Naive thymus-derived CD8-positive, alpha-beta T cell (primary cell): ENCODE measurements around the gene ZNF318. TPM values are rescaled to one million over a fixed set of nuclear protein-coding genes. Genes with fewer than 3 reads are reported as not detected.

Experiments used
- ATAC-seq, 2 donors: fragments of 150-1000 bp; cut with Tn5 transposase in 1 of 2; sonication (Bioruptor Pico), chemical (Tn5 transposase) in 1 of 2; 1 replicate in 1 of 2; 2 replicates in 1 of 2; pipeline ENCODE4 v1.10.0; 2021; ENCODE audit warnings: mild to moderate bottlenecking in 2 of 2, moderate library complexity in 2 of 2
- POLR2A ChIA-PET: fragments of 350-600 bp; sonication (Branson Sonifier 250); formaldehyde crosslinking; loops from one replicate; lab custom pipeline; 2021; ENCODE audit warnings: antibody characterized with exemption; lab: Charles Lee
- DNase-seq, 10 donors: peaks; one replicate each; pipeline versions ENCODE4 v3.0.0 to v3.0.0-alpha.2; 2020 to 2022
- H3K27ac Mint-ChIP-seq, 10 donors: one replicate each; pipeline ENCODE4 v1.8.0; 2020 to 2022; ENCODE audit warnings: mild to moderate bottlenecking in 10 of 10, mixed read lengths in 10 of 10, moderate library complexity in 4 of 10, inconsistent platforms in 1 of 10
- H3K27me3 Mint-ChIP-seq, 5 donors: one replicate each; pipeline ENCODE4 v1.8.0; 2021 to 2022; ENCODE audit warnings: mixed read lengths in 5 of 5
- H3K36me3 Mint-ChIP-seq, 3 donors: one replicate each; pipeline ENCODE4 v1.8.0; 2020 to 2022; ENCODE audit warnings: mixed read lengths in 3 of 3, mild to moderate bottlenecking in 2 of 3, inconsistent platforms in 1 of 3
- H3K4me1 Mint-ChIP-seq, 4 donors: one replicate each; pipeline ENCODE4 v1.8.0; 2021 to 2022; ENCODE audit warnings: mixed read lengths in 4 of 4
- H3K4me3 Mint-ChIP-seq, 10 donors: one replicate each; pipeline ENCODE4 v1.8.0; 2020 to 2022; ENCODE audit warnings: mild to moderate bottlenecking in 10 of 10, mixed read lengths in 10 of 10, moderate library complexity in 6 of 10, inconsistent platforms in 1 of 10
- H3K9me3 Mint-ChIP-seq, 9 donors: one replicate each; pipeline ENCODE4 v1.8.0; 2020 to 2022; ENCODE audit warnings: mixed read lengths in 9 of 9, mild to moderate bottlenecking in 3 of 9, inconsistent platforms in 1 of 9, moderate library complexity in 1 of 9
- polyA plus RNA-seq, 3 donors: library from polyadenylated mRNA; unstranded; fragments of 300-500 nt; fragmentation: Illumina TruSeq; gene quantifications; one replicate each; pipeline ENCODE4 v1.2.3, GENCODE V29; 2021
- total RNA-seq, 8 experiments: library from RNA in 2 of 8; stranded (reverse) in 2 of 8; gene quantifications; one replicate each; pipeline ENCODE4 v1.2.3 and lab custom pipeline; 2021 to 2026

ZNF318 gene
- total and polyA plus RNA-seq, 5 experiments from 2014 or later = 3.4 to 35.0 (median 7.0) TPM

DNA sequence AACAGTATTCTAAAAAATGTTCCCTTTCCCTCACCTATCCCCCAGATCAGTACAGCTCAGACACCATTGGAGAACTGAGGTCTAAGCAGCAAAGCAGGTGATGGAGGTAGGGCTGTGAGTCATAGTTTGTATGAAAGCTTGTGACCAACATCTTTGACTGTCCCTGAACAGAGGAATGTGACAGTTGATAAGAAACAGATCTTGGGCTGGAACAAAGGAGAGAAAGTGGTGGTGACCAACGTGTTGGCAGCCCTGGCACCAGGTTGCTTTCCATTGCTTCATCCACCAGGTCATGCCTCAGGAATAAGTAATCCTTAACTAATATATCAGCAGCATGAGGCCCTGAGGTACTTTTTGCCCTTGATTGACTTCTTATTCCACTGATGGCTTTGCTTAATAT is 40.9 kb downstream of the ZNF318 start:
- peaks cover 7 to 23% (median 14%) of the 10 kb centered on the region in 4 donors for H3K4me1 Mint-ChIP-seq
- POLR2A ChIA-PET = interaction anchor here (0.6 kb wide), 1 partner anchor 371 kb away, joined by 6 read pairs; no protein-coding TSS in a partner anchor
- no peaks in the 10 kb centered on the region for H3K9me3 Mint-ChIP-seq
- no peak for ATAC-seq
- H3K27ac Mint-ChIP-seq = no peak overlapping the region
- no peak overlapping the region for H3K4me3 Mint-ChIP-seq
- H3K27me3 Mint-ChIP-seq = no peaks in the 10 kb centered on the region
- H3K36me3 Mint-ChIP-seq = peaks cover 0 to 16% (median 12%) of the 10 kb centered on the region in 3 donors
- no peak for DNase-seq

DNA sequence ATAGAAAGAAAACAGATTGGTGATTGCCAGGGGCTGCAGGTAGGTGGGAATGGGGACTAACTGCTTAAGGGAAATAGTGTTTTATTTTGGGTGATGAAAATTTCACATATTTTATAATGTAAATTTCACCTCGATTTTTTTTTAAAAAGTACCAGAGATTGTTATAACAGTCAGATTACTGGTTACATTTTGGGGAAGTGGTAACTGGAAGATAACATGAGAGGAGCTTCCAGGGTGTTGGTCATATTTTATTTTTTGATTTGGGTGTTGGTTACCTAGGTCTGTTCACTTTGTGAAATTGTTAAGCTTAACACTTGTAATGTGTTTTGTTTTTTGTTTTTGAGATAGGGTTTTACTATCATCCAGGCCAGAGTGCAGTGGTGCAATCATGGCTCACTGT is 43.6 kb downstream of the ZNF318 start:
- Mint-ChIP-seq H3K27me3 (no peaks in the 10 kb centered on the region), H3K36me3 (peaks cover 0 to 30% (median 12%) of the 10 kb centered on the region in 3 donors), H3K4me1 (peaks cover 0 to 16% (median under 1%) of the 10 kb centered on the region in 4 donors), H3K27ac (no peak overlapping the region), H3K9me3 (no peaks in the 10 kb centered on the region), H3K4me3 (no peak overlapping the region)
- POLR2A ChIA-PET = no interaction called here
- ATAC-seq = no peak
- DNase-seq = no peak

DNA sequence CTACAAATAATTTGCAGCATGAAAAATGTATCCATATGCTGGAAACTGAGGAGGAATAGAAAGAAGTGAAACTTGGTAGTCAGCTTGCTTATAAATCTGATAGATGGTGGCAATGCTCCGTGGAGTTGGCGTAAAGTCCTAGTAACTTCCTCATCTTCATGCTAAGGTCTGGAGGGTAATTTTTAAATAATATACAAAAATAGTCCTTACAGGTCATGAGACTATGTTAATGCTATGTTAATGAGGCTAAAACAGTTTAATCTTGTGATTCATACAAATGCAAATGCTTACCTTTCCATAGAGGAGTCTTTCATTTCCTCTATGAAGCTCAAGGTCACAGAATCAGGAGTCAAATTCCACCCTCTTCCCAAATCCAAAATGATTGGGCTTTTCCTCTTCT is 51.4 kb downstream of the ZNF318 start:
- peak in 1 of 2 donors; percentile 17 for ATAC-seq
- H3K4me1 Mint-ChIP-seq = peaks cover 0 to 40% (median 0%) of the 10 kb centered on the region in 4 donors

DNA sequence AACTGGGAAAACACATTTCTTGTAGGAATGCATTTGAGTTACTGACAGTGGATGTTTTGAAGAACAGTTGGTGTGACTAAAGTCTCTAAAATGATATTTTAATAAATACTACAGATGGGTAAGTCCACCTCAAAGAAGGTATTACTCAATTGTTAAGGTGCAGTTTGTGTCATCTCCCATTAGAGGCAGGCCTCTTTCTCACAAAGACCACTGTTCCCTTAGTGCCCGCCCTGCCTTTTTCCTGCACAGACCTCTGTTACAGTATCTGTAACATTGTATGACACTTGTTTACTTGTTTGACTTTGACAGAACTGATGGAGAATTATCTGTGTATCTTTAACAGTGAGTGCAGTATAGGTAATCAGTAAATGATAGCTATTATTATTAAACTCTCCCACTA is 55.6 kb downstream of the ZNF318 start:
- Mint-ChIP-seq H3K4me1 (peaks cover 1 to 51% (median 5%) of the 10 kb centered on the region in 4 donors), H3K27me3 (peaks cover 0 to 9% (median 0%) of the 10 kb centered on the region in 5 donors), H3K36me3 (peaks cover 0 to 6% (median 2%) of the 10 kb centered on the region in 3 donors), H3K9me3 (no peaks in the 10 kb centered on the region), H3K27ac (no peak overlapping the region), H3K4me3 (no peak overlapping the region)
- no peak for ATAC-seq
- POLR2A ChIA-PET = no interaction called here
- DNase-seq = no peak

More for the DNA sequence above, 51.4 kb downstream of the ZNF318 start:
- Mint-ChIP-seq H3K36me3 (peaks cover 0 to 16% (median 6%) of the 10 kb centered on the region in 3 donors), H3K4me3 (peak overlapping the region in 1 of 10 donors; percentile 47), H3K27me3 (no peaks in the 10 kb centered on the region), H3K9me3 (no peaks in the 10 kb centered on the region), H3K27ac (peak overlapping the region in 2 of 10 donors; percentile 44 to 72)
- DNase-seq = no peak
- POLR2A ChIA-PET = no interaction called here

DNA sequence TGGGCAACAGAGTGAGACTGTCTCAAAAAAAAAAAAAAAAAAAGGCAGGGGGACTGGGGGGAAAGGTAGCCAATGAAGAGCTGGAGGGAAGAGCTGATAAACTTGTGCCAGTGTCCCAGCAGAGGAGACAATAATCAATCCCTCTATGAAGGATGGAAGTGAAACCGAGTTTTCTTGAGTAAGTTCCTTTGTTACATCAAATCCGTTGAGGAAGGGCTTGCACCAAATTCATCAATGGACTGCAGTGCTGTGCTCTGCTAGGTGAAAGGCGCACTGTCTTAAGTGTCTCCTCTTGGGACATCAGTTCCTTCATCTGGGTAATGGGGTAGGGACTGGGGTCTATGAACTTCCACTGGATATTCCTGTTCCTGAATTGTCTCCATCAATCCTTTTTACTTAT is 57.8 kb downstream of the ZNF318 start:
- ATAC-seq (no peak), DNase-seq (no peak)
- Mint-ChIP-seq H3K27ac (no peak overlapping the region), H3K36me3 (peaks cover 0 to 3% (median 0%) of the 10 kb centered on the region in 3 donors), H3K4me1 (peaks cover 4 to 47% (median 9%) of the 10 kb centered on the region in 4 donors), H3K4me3 (no peak overlapping the region), H3K9me3 (no peaks in the 10 kb centered on the region), H3K27me3 (peaks cover 0 to 9% (median 0%) of the 10 kb centered on the region in 5 donors)
- POLR2A ChIA-PET = no interaction called here

DNA sequence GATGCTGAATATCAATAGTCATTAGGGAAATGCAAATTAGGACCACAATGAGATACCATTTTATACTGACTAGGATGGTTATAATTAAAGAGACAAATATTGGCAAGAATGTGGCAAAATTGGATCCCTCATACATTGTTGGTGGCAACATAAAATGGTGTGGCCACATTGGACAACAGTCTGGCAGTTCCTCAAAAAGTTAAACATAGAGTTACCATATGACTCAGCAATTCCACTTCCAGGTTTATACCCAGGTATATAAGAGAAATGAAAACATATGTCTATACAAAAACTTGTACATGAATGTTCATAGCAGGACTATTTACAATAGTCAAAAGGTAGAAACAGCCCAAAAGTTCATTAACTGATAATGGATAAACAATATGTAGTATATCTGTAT is 58.8 kb downstream of the ZNF318 start:
- Mint-ChIP-seq H3K9me3 (no peaks in the 10 kb centered on the region), H3K4me3 (no peak overlapping the region), H3K27ac (no peak overlapping the region), H3K4me1 (peaks cover 4 to 41% (median 9%) of the 10 kb centered on the region in 4 donors), H3K36me3 (peaks cover 0 to 3% (median 0%) of the 10 kb centered on the region in 3 donors), H3K27me3 (peaks cover 0 to 9% (median 0%) of the 10 kb centered on the region in 5 donors)
- POLR2A ChIA-PET = no interaction called here
- no peak for DNase-seq
- ATAC-seq = no peak

DNA sequence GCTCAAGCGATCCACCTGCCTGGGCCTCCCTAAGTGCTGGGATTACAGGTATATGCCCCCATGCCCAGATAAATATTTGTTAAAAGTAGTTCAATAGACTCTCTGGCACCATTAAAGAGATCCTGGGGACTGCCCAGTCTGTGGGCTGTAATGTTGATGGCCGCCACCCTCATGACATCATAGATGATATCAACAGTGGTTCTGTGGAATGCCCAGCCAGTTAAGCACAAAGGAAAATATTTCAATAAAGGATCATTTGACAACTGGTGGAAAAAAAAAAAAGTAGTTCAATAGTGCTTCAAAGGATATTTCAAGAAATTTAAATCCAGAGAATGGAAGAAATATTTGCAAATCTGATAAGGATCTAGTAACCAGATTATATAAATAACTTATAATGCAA is 59.3 kb downstream of the ZNF318 start:
- no peak for DNase-seq
- H3K36me3 Mint-ChIP-seq = no peaks in the 10 kb centered on the region
- ATAC-seq = no peak
- H3K27ac Mint-ChIP-seq = no peak overlapping the region
- no peaks in the 10 kb centered on the region for H3K9me3 Mint-ChIP-seq
- peaks cover 4 to 40% (median 9%) of the 10 kb centered on the region in 4 donors for H3K4me1 Mint-ChIP-seq
- POLR2A ChIA-PET = interaction anchor here (0.5 kb wide), 1 partner anchor 74 kb away, joined by 3 read pairs; no protein-coding TSS in a partner anchor
- H3K27me3 Mint-ChIP-seq = peaks cover 0 to 9% (median 0%) of the 10 kb centered on the region in 5 donors
- H3K4me3 Mint-ChIP-seq = peak overlapping the region in 2 of 10 donors; percentile 1 to 44

DNA sequence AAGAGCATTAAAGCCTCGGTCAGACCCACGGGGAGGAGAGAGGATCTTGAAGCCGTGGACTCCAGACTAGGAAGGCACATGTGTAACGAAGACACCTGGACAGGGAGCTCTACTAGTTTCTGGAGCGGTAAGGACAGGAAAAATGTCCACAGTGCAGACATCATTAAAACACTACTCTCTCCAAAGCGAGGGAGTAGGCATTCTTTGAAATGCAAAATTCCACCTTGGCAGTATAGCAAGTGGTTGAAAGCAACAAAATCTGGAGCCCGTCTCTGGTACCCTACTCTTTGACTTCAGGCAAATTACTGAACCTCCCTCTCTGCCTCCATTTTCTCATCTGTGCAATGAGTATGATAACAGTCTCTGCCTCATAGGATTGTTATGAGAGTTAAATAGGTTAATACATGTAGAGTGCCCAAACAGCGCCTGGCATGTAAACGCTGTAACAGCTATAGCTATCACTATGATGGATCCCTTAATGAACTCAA is 60.4 kb downstream of the ZNF318 start:
- no peak for DNase-seq
- no peaks in the 10 kb centered on the region for H3K36me3 Mint-ChIP-seq
- peak overlapping the region in 4 of 10 donors; percentile 22 to 80 (median 56) for H3K27ac Mint-ChIP-seq
- no peaks in the 10 kb centered on the region for H3K9me3 Mint-ChIP-seq
- H3K4me3 Mint-ChIP-seq = peak overlapping the region; percentile 77 to 85 (median 82)
- H3K4me1 Mint-ChIP-seq = peaks cover 4 to 39% (median 9%) of the 10 kb centered on the region in 4 donors
- POLR2A ChIA-PET = interaction anchor here (0.6 to 1.2 kb wide), 4 partner anchors 84 to 119 kb away, joined by 3 to 5 read pairs (median 3); partner anchors contain the start of gene ABCC10
- peaks cover 0 to 9% (median 0%) of the 10 kb centered on the region in 5 donors for H3K27me3 Mint-ChIP-seq
- ATAC-seq = peak in 1 of 2 donors; percentile 22

DNA sequence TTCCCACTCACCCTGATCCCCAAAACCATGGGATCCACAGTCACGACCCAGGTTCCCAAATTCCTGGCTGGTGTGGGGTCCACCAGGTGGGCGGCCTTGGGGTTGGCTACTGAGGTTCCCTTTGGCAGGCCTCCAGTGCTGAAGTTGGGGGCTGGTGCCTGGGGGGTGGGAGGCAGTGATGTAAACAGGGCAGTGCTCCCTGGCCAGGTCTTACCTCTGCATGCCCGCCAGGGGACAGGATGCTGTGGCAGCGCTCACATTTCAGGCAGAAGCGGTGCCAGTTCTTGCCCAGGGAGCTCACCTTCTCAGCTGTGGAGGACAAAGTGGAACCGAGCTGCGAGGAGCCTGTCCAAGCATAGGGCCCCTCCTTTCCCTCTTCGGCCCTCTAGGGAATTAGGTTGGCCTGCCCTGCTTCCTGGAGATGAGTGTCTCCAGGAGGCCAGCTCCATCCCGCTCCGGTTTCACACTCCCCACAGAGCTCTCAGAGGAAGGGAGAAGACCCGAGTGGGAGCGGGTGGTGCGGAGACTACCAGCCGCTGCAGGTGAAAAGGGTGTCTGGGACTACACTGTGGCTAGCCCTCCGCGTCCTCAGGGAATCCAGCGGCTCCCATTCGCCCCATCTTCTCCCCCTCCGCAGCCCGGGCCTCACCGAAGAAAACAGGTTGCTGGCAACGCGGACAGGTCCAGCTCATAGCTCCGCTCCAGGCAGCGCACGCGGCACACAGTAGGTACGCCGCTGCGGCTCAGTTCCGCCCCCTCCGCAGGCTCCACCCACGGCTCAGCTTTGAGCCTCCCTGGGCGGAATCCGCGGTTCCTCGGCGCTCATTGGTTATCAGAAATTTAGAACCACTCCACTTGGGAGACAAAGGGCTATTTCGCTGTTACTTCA is 61.1 kb downstream of the ZNF318 start, which contains the start of gene CRIP3:
Gene CRIP3, minus strand, starts transcription at position 726 of the 889 bp plus-strand sequence. Its CDS starts 34 bp downstream, at position 692.
- Mint-ChIP-seq H3K27me3 (peaks cover 0 to 9% (median 0%) of the 10 kb centered on the region in 5 donors), H3K9me3 (no peaks in the 10 kb centered on the region), H3K27ac (peak within 1 kb of the TSS in 8 of 10 donors; percentile 5 to 80 (median 56)), H3K4me1 (peaks cover 4 to 37% (median 9%) of the 10 kb centered on the region in 4 donors), H3K4me3 (peak within 1 kb of the TSS; percentile 77 to 85 (median 82)), H3K36me3 (no peaks in the 10 kb centered on the region)
- POLR2A ChIA-PET = interaction anchor here (0.9 to 1.2 kb wide), 5 partner anchors 26 to 119 kb away, joined by 3 to 5 read pairs (median 3); partner anchors contain the start of genes ABCC10 and ZNF318
- DNase-seq (peak; percentile 25 to 75 (median 48)), ATAC-seq (peak; percentile 87 to 90)

DNA sequence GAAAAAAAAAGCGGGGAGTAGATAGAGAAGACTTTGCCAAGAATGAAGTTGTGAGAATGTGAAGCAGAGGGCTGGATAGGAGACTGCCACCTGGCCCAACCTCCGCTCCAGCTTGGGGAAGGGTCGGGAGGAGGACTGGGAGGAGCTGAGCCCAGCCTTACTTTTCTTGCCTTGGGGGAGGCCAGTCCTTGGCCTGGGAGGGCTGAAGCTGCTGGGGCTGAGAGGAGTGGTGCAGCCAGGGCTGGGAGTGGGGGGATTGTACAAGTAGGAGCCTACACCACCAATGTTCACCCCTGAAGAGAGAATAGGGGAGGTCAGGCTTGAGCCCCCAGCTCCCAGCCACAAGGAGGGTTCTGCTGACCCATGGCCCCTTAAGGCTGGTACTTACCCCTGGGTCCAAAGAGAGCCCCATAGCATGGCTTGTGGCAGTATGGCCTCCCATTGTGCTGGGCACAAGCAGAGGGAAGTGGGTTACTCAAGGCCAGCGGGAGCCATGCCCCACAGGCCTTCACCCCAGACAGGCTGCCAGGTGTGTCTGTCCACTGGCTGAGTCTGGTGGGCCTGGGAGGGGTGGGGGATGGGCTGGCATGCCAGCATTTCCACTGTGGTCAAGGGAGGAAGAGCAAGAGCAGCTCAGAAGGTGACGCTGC is 61.9 kb downstream of the ZNF318 start:
- POLR2A ChIA-PET = interaction anchor here (0.7 to 1.2 kb wide), 5 partner anchors 27 to 120 kb away, joined by 3 to 5 read pairs (median 4); partner anchors contain the start of genes ABCC10 and ZNF318
- no peak for ATAC-seq
- Mint-ChIP-seq H3K36me3 (no peaks in the 10 kb centered on the region), H3K4me3 (peak overlapping the region in 9 of 10 donors; percentile 10 to 72 (median 43)), H3K27me3 (peaks cover 0 to 9% (median 0%) of the 10 kb centered on the region in 5 donors), H3K9me3 (no peaks in the 10 kb centered on the region), H3K4me1 (peaks cover 4 to 30% (median 9%) of the 10 kb centered on the region in 4 donors), H3K27ac (peak overlapping the region in 1 of 10 donors; percentile 39)
- DNase-seq = no peak

DNA sequence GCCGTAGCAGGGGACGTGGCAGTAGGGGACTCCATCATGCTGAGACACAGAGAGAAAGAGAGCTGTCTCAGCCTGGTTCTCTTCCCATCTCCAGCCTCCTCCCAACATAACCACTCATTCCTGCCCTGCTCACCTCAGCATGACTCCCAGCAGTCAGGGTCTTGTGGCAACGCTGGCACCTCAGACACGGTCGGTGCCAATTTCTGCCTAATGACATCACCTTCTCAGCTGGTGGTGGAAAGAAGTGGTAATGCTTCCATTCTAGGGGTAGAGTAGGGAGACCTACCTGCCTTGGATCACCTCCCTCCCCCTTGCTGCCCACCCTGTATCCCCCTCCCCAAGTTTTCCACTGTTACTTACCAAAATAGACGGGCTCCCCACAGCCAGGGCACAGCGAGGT is 63.4 kb downstream of the ZNF318 start:
- H3K27ac Mint-ChIP-seq = no peak overlapping the region
- DNase-seq (no peak), ATAC-seq (no peak)
- peaks cover 0 to 7% (median 2%) of the 10 kb centered on the region in 5 donors for H3K27me3 Mint-ChIP-seq
- no peaks in the 10 kb centered on the region for H3K36me3 Mint-ChIP-seq
- peak overlapping the region in 1 of 10 donors; percentile 45 for H3K4me3 Mint-ChIP-seq
- POLR2A ChIA-PET = no interaction called here
- peaks cover 4 to 22% (median 9%) of the 10 kb centered on the region in 4 donors for H3K4me1 Mint-ChIP-seq
- H3K9me3 Mint-ChIP-seq = no peaks in the 10 kb centered on the region

DNA sequence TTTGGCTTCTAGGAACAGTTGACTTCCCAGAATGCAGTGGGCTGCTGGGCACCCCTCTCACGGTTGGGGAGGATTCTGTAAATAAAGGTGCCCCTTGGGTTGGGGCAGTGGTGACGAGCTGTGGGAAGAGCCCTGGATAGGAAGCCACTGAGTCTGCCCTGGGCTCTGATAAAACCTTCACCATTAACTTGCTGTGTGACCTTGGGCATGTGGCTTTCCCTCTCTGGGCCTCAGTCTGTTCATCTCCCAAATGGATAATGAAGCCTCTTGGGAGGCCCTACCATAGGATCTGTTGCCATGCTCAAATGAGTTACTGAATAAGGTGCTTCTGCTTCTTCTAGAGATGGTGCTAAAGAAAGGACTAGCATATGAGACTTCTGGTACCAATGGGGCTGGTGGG is 64.6 kb downstream of the ZNF318 start:
- DNase-seq (no peak), ATAC-seq (no peak)
- no peak overlapping the region for H3K27ac Mint-ChIP-seq
- no peaks in the 10 kb centered on the region for H3K36me3 Mint-ChIP-seq
- H3K4me1 Mint-ChIP-seq = peaks cover 6 to 15% (median 9%) of the 10 kb centered on the region in 4 donors
- POLR2A ChIA-PET = interaction anchor here (0.6 kb wide), 1 partner anchor 446 kb away, joined by 4 read pairs; no protein-coding TSS in a partner anchor
- H3K27me3 Mint-ChIP-seq = peaks cover 0 to 13% (median 4%) of the 10 kb centered on the region in 5 donors
- H3K9me3 Mint-ChIP-seq = no peaks in the 10 kb centered on the region
- no peak overlapping the region for H3K4me3 Mint-ChIP-seq
